Endothelial cell of hepatic sinusoid (primary cell): Measurements from ENCODE around the gene FAM83F.
"Not testable (repeated sequence)": the region's sequence is repeated elsewhere in the genome, so short reads cannot be mapped to it uniquely, and the experiment has no call there.

ENCODE experiments used
- in situ Hi-C: cut with HindIII; loops from 2 replicates; pipeline ENCODE4 v1.10.0; 2017; ENCODE audit warnings: low sequenced_read_pairs

The FAM83F gene

GRCh38 chr22:39994566-39995392, at the start of gene FAM83F:
Gene FAM83F (plus strand): TSS chr22:39994954. CDS start chr22:39995043, 89 bp downstream.
- in situ Hi-C loops, result no loop called here

GRCh38 chr22:39946126-39946502, 48.6 kb upstream of the FAM83F start:
- in situ Hi-C loops, result no loop called here

DNA sequence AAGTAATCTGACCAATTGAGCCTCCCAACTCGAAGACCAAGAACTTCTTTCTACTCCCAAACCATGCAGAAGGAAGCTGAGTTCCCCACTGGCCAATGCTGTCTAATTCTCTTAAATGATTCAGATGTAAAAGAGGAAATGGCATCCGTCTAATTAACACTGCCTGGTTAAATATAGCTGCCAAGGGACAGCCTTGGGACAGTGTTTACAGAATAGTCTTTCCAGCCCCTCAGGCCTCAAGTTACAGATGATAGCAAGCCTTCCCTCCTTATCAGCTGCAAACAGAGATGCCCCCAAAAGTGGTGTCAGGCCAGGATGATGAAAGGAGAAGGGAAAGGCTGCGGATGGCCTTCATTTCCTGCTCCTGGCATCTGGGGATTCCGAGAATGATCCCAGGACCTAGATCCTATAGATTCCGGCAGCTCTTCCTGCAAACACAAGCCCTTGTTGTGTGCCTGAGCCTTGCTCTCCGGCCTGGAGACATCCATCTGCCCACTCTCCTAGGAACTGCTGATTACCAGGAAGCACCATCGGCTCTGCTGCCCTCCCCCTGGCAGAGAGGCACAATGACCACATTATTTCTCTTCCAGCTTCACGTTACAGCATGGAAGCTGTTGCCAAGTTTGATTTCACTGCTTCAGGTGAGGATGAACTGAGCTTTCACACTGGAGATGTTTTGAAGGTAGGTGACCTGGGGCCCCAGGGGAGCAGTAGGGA, 48.1 kb upstream of the FAM83F start:
- in situ Hi-C loops, result no loop called here

GRCh38 chr22:39947220-39948216, 47.2 kb upstream of the FAM83F start:
- in situ Hi-C loops, result no loop called here

DNA sequence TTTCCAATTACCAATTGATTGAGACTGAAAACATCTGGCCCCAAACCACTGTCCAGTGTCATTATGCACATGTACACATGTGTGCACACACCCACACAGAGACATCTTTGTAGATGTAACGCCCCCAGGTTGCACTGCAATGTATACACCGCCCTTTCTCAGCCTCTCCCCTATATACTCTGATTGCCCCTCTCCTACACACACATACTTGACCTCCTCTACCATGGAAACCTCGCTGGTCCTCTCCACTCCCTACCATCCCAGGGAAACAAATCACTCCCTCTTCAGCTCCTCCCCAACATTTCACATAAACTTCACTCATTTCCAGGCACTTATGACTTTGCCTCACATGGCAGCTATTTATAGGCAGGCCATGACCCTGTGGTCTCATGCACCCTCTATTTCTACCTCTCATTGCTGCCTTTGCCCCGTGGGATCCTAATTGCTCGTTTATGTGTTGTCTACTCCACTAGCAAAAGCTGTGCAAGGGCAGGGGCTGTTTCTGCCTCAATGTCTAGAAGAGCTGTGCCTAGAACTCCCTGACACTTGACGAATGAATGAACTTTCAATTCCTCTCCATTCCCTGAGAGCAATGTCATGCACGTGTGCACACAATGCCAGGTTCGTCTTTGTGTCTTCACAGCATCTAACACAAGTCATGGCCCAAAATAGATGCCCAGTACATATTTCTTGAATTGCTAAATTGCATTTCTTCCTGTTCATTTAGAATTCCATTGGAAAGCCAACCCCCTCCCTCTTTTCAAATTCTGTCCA, 44.6 kb upstream of the FAM83F start:
- in situ Hi-C loops, result no loop called here

GRCh38 chr22:39951603-39952293, 43.0 kb upstream of the FAM83F start:
- in situ Hi-C loops, result not testable (repeated sequence)

DNA sequence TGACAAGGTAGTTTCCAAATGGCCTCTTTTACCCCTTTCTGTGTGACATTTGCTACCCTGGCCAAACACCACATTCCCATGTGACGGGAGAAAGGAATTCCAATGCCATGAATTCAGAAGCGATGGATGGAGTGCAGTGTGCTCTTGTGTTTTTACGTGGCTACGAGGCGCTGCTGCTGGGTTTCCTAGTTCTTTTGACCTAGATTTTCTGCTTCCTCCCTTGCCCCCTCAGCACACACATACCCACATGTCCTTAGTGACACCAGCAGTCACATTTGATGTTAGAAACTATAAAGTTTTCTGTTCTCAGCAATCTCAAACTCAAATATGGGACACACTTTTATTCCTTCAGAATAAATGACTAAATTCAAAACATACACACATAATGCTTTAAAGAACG, 42.4 kb upstream of the FAM83F start:
- in situ Hi-C loops, result no loop called here

GRCh38 chr22:39953101-39953500, 41.7 kb upstream of the FAM83F start:
- in situ Hi-C loops, result no loop called here

- in situ Hi-C loops, result no loop called here
Observed at GRCh38 chr22:39954584-39955055, 40.1 kb upstream of the FAM83F start.

GRCh38 chr22:39955675-39956074, 39.1 kb upstream of the FAM83F start:
- in situ Hi-C loops, result no loop called here

- in situ Hi-C loops, result no loop called here
Observed at GRCh38 chr22:39956932-39957664, 37.7 kb upstream of the FAM83F start.

DNA sequence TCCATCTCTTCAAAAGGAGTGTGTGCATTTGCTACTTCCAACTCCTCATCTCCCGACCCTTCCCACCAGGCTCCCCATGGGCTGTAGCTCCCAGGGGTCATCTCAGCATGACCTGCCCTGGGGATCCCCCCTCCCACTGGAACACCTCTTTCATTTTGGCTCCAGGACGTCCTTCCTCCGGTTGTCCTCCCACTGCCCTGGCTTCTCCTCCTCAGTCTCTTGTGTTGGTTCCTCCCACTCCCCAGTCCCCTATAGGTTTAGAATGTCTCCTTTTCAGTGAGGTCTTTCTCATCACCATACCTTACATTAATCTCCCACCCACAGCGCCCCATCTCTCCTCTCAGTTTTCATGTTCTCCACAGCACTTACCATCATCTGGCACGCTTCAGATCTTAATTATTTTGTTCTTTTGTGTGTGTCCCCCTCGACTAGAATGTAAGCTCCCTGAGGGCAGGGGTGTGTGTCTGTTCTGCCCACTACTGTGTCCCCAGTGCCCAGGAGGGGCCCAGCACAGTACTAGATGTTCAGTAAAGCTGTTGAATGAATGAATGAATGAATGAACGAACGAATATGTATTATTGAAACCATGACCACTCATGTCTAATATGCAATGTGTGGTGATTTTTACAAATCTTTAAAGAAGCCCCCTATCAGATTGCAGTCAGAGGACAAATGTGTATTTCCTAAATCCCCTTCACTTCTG, 36.6 kb upstream of the FAM83F start:
- in situ Hi-C loops, result no loop called here

DNA sequence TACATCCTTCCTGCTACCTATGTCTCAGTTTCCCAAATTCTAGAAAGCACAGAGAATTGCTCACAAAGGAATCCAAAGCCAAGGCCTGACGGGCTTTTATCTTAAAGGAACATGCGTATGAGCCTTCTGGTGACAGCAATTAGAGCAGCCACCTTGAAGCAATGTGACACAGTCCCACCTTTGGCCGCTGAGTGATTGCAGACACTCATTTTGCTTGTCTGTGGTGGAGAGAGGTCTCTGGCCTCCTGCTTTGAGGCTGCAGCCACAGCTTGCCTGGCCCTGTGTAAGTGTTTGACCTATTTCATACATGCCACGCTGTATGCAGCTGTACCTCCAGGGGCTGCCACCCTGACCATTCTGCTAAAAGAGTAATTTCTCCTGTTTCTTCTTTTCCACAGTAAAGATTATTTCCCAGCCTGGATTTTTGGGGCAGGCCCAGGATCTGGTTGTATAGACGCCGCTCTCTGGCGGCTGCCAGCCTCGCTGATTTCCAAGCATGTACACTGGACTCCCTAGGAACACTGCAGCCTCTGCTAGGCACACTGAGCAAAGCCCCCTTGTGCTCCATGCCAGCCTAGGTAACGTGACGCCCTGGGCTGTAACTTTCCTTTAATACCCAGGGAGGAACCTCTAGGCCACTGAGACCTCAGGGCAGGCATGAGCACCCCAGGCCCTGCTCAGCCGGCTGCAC, 35.7 kb upstream of the FAM83F start:
- in situ Hi-C loops, result no loop called here

GRCh38 chr22:39959640-39960447, 34.9 kb upstream of the FAM83F start, which contains the start of gene TMA7B:
Gene TMA7B (plus strand): TSS chr22:39960397. CDS start chr22:39964375, 3,978 bp downstream.
- in situ Hi-C loops, result no loop called here

- in situ Hi-C loops, result no loop called here
Observed at GRCh38 chr22:39960791-39961746, 33.7 kb upstream of the FAM83F start.

DNA sequence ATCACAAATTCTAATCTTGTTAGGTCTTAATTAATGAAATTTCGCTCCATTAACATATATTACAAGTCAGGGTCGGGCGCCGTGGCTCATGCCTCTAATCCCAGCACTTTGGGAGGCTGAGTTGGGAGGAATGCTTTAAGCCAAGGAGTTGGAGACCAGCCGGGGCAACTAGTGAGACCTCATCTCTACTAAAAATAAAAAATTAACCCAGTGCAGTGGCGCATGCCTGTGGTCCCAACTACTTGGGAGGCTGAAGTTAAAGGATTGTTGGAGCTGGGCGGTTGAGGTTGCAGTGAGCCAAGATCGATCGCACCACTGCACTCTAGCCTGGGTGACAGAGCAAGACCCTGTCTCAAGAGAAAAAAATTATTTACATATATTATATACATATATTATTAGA, 32.7 kb upstream of the FAM83F start:
- in situ Hi-C loops, result no loop called here
